Lower lobe of right lung (tissue), 2 donors: Measurements from ENCODE around the gene SHC1. TPM values are rescaled to one million over a fixed set of nuclear protein-coding genes. Genes with fewer than 3 reads are reported as not detected.

Source experiments
- ATAC-seq, 2 donors: fragments of 200-7000 bp; cut with Tn5 transposase; one replicate each; pipeline ENCODE4 v1.9.1; 2020 to 2022; ENCODE audit warnings: mild to moderate bottlenecking in 2 of 2, moderate library complexity in 2 of 2
- DNase-seq: peaks from one replicate; pipeline ENCODE4 v3.0.0-alpha.2; 2020
- H3K27ac ChIP-seq: fragments of 200-600 bp; one replicate; pipeline ENCODE4 v1.8.0; 2022
- H3K27me3 ChIP-seq: fragments of 200-600 bp; one replicate; pipeline ENCODE4 v1.8.0; 2022; ENCODE audit warnings: low read depth
- H3K36me3 ChIP-seq: fragments of 200-600 bp; one replicate; pipeline ENCODE4 v1.8.0; 2022; ENCODE audit warnings: mild to moderate bottlenecking
- H3K4me1 ChIP-seq: fragments of 200-600 bp; one replicate; pipeline ENCODE4 v1.8.0; 2022
- H3K4me3 ChIP-seq: fragments of 200-600 bp; one replicate; pipeline ENCODE4 v1.8.0; 2022; ENCODE audit warnings: mild to moderate bottlenecking
- H3K9me3 ChIP-seq: fragments of 200-600 bp; one replicate; pipeline ENCODE4 v1.8.0; 2022
- intact Hi-C: fragments of 100-400 bp; cut with DNase I; formaldehyde crosslinking; loops from one replicate; pipeline ENCODE4 v1.11.0; 2022
- total RNA-seq: library from RNA; stranded (reverse); fragmentation: NEBNext Ultra II Directional; extraction: Animal tissue kit (Norgen Biotek cat#: 25700); gene quantifications from one replicate; pipeline ENCODE4 v1.2.1, GENCODE V29; 2021
- TF ChIP-seq, protein P1 (sequence below): fragments of 200-600 bp; IDR thresholded peaks from one replicate; pipeline ENCODE4 v1.8.0; 2022; ENCODE audit warnings: antibody characterized with exemption, mild to moderate bottlenecking
- donor health status: DM: no; HTN: yes; CAD: no; lungs with severe emphysema.

The SHC1 gene
- total RNA-seq, 1 donor from 2014 or later, result 94.8 TPM

DNA sequence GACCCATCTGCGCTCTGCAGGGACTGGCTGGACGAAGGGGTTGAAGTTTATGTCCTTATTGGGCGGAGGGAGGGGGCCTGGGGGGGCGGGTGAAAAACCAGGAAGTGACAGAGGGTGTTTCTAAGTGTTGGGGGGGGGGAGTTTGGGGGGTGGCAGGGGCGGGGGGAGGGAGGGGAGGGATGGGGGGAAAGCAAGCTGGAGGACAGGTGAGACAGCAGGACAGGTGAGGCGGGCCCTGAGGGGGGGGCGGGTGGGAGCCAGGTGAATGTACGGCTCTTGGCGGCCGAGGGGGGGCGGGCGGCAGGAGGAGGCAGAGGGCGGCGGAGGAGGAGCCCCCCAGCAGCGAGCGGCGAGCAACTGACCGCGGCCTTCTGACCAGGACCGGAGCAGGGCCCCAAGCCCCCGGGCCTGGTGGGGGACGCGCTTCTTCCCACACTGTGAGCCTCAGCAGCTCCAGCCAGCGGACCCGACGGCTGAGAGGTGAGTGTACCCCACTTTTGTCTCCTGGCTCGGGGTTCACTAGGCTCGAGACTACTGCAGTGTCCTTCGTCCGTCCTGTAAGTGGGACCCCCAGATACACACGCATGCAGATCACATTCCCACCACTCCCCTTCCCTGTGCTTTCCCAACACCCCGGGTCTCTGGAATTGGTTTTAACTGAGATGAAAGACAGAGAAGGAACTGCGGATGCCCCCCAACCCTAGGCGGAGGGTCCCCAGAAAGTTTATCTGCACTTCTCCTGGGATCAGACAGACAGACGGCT lies 32.1 kb upstream of the SHC1 start, which contains the start of gene ZBTB7B:
Gene ZBTB7B, plus strand, starts transcription at position 339 of the 763 bp plus-strand sequence. CDS start 11,859 bp downstream, outside the sequence.
- H3K27me3 ChIP-seq, result no peaks in the 10 kb centered on the region
- peak within 1 kb of the TSS; percentile 91 for H3K27ac ChIP-seq
- intact Hi-C loops, result no loop called here
- ATAC-seq, result peak; percentile 8 to 10
- no peaks in the 10 kb centered on the region for H3K36me3 ChIP-seq
- no peaks in the 10 kb centered on the region for H3K9me3 ChIP-seq
- H3K4me3 ChIP-seq, result peak within 1 kb of the TSS; percentile 97
- DNase-seq, result peak; percentile 80
- H3K4me1 ChIP-seq, result peaks cover 59% of the 10 kb centered on the region
- TF ChIP-seq, protein P1, sequence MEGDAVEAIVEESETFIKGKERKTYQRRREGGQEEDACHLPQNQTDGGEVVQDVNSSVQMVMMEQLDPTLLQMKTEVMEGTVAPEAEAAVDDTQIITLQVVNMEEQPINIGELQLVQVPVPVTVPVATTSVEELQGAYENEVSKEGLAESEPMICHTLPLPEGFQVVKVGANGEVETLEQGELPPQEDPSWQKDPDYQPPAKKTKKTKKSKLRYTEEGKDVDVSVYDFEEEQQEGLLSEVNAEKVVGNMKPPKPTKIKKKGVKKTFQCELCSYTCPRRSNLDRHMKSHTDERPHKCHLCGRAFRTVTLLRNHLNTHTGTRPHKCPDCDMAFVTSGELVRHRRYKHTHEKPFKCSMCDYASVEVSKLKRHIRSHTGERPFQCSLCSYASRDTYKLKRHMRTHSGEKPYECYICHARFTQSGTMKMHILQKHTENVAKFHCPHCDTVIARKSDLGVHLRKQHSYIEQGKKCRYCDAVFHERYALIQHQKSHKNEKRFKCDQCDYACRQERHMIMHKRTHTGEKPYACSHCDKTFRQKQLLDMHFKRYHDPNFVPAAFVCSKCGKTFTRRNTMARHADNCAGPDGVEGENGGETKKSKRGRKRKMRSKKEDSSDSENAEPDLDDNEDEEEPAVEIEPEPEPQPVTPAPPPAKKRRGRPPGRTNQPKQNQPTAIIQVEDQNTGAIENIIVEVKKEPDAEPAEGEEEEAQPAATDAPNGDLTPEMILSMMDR, result no peak

DNA sequence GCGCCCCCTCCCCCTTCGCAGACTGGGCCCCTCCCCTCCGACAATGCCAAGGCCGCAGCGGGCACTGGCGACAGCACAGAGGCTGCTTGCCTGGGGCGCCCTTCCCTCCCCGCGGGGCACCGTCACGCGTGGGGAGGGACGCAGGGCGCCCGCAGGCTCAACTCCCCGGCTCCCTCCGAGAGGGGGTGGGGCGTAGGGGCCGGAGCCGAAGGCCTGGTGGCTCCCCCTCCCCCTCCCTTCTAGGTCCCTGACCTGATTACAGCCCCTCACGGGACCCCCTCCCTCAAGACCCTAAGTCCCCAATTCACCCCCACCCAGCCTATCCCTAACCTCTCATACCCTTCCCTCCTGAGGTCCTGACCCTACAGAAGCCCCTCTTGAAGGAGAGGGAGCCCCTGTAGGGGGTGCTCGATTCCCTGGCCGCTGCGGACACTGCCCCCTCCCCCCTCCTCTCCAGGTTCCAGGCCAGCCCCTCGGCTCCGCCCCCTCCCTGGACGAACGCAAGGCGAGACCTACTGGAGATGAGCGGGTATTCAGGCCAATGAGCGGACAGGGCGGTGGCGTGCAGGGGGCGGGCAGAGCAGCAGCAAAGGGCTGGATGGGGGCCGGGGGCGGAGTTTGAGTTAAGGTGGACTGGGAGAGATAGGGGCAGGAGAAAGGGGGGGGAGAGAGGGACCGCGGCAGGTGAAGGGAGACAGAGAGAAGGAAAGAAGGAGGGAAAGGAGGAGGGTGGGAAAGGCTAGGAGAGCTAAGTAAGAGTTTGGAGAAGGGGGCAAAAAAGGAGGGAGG lies 31.3 kb upstream of the SHC1 start:
- no peaks in the 10 kb centered on the region for H3K36me3 ChIP-seq
- peak; percentile 100 for DNase-seq
- H3K4me1 ChIP-seq, result peaks cover 54% of the 10 kb centered on the region
- intact Hi-C loops, result no loop called here
- H3K27ac ChIP-seq, result peak overlapping the region; percentile 86
- H3K9me3 ChIP-seq, result no peaks in the 10 kb centered on the region
- peak; percentile 86 to 92 for ATAC-seq
- H3K4me3 ChIP-seq, result peak overlapping the region; percentile 97
- H3K27me3 ChIP-seq, result no peaks in the 10 kb centered on the region
- TF ChIP-seq, protein P1, result peak; percentile 41

DNA sequence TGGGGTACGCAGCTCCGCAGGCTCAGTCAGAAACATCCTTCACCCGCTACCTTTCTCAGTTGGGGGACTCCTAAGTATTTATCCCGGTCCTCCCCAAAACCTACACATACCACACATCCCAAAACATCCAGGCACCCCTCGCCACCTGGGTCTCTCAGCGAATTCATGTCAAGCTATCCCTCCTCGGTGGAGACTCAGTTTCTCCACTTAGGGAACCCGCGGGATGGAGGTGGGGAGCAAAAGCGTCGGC lies 30.8 kb upstream of the SHC1 start:
- H3K4me3 ChIP-seq, result peak overlapping the region; percentile 97
- H3K36me3 ChIP-seq, result no peaks in the 10 kb centered on the region
- intact Hi-C loops, result no loop called here
- peaks cover 49% of the 10 kb centered on the region for H3K4me1 ChIP-seq
- no peak for DNase-seq
- TF ChIP-seq, protein P1, result no peak
- no peaks in the 10 kb centered on the region for H3K27me3 ChIP-seq
- no peak for ATAC-seq
- H3K27ac ChIP-seq, result peak overlapping the region; percentile 86
- H3K9me3 ChIP-seq, result no peaks in the 10 kb centered on the region

DNA sequence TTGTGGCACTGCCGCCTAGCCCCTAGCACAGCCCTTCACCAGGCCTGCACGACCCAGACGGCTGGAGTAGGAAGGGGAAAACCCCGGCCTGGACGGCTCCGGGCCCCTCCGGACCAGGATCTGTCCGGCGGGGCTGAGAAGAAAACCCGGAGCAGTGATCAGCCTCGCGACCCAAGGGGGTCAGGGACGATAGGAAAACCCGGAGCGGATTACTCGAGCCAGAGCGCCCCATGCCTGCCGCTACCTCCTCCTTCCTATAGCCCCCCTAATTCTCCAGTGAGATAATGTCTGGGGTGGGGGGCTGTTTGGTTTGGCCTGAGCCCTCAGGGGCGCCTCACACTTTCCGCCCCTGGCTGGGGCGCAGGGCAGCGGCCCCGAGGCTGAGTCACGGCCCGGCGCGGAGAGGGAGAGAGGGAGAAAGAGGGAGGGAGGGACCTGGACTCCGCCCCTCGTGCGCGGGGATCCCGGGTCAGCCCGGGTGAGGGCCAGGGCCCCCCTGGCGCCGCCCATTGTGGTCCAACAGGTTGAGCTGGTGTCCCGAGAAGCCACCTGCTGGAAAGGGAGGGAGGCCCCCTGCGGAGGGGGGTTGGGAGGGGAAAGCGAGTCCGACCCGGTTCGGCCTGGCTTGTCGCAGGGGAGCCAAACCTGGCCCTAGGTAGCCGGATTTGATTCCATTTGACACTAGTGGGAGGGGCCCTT lies 30.3 kb upstream of the SHC1 start:
- TF ChIP-seq, protein P1, result no peak
- Histone ChIP-seq H3K36me3 (no peaks in the 10 kb centered on the region), H3K9me3 (no peaks in the 10 kb centered on the region), H3K4me1 (peaks cover 48% of the 10 kb centered on the region), H3K27ac (peak overlapping the region; percentile 86), H3K27me3 (no peaks in the 10 kb centered on the region), H3K4me3 (peak overlapping the region; percentile 97)
- intact Hi-C loops, result no loop called here
- DNase-seq (peak; percentile 96), ATAC-seq (peak; percentile 77 to 82)

DNA sequence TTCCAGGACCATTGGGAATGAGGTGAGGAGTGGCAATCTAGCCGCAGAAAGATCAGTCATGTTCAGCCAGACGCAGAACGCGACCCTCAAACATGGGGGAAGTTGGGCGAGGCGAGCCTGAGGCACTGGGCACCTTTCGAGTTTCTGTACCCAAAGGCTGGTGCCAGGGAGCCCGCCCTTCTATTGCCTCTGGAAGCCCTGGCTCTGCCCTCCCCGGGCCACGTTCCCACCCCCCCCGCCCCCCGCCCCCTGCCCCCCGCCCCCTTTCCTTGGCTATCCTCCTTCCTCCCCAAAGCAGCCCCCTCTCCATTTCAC lies 29.8 kb upstream of the SHC1 start:
- Histone ChIP-seq H3K36me3 (no peaks in the 10 kb centered on the region), H3K27me3 (no peaks in the 10 kb centered on the region), H3K27ac (peak overlapping the region; percentile 86), H3K9me3 (no peaks in the 10 kb centered on the region), H3K4me1 (peaks cover 48% of the 10 kb centered on the region), H3K4me3 (peak overlapping the region; percentile 97)
- TF ChIP-seq, protein P1, result no peak
- ATAC-seq (no peak), DNase-seq (peak; percentile 66)
- intact Hi-C loops, result no loop called here
